Measurements from ENCODE around the gene DSCAML1.

Gene DSCAML1

GRCh38 chr11:117600234-117600783 lies 196.7 kb downstream of the DSCAML1 start:
- H3K4me3 ChIP-seq (replicated peaks; ENCODE audit: low read depth, low read length), result no peak overlapping the region
- TF ChIP-seq CTCF (IDR thresholded peaks at IDR 0.05; ENCODE audit: low read depth, low read length, missing control alignments), result no peak
- no peak for DNase-seq (ENCODE audit: extremely low read depth, low read depth)

GRCh38 chr11:117597071-117597470 lies 199.9 kb downstream of the DSCAML1 start:
- no peak for DNase-seq (ENCODE audit: extremely low read depth, low read depth)
- no peak overlapping the region for H3K4me3 ChIP-seq (replicated peaks; ENCODE audit: low read depth, low read length)
- TF ChIP-seq CTCF (IDR thresholded peaks at IDR 0.05; ENCODE audit: low read depth, low read length, missing control alignments), result no peak

GRCh38 chr11:117595440-117595839 lies 201.6 kb downstream of the DSCAML1 start:
- H3K4me3 ChIP-seq (replicated peaks; ENCODE audit: low read depth, low read length), result no peak overlapping the region
- no peak for TF ChIP-seq CTCF (IDR thresholded peaks at IDR 0.05; ENCODE audit: low read depth, low read length, missing control alignments)
- no peak for DNase-seq (ENCODE audit: extremely low read depth, low read depth)

- H3K4me3 ChIP-seq (replicated peaks; ENCODE audit: low read depth, low read length), result no peak overlapping the region
- no peak for TF ChIP-seq CTCF (IDR thresholded peaks at IDR 0.05; ENCODE audit: low read depth, low read length, missing control alignments)
- no peak for DNase-seq (ENCODE audit: extremely low read depth, low read depth)
Measured at GRCh38 chr11:117594721-117595120, 202.3 kb downstream of the DSCAML1 start.

GRCh38 chr11:117593065-117593464 lies 204.0 kb downstream of the DSCAML1 start:
- TF ChIP-seq CTCF (IDR thresholded peaks at IDR 0.05; ENCODE audit: low read depth, low read length, missing control alignments), result no peak
- DNase-seq (ENCODE audit: extremely low read depth, low read depth), result no peak

GRCh38 chr11:117591316-117592039 lies 205.5 kb downstream of the DSCAML1 start:
- no peak for DNase-seq (ENCODE audit: extremely low read depth, low read depth)
- TF ChIP-seq CTCF (IDR thresholded peaks at IDR 0.05; ENCODE audit: low read depth, low read length, missing control alignments), result no peak
- H3K4me3 ChIP-seq (replicated peaks; ENCODE audit: low read depth, low read length), result no peak overlapping the region

More at GRCh38 chr11:117593065-117593464, 204.0 kb downstream of the DSCAML1 start:
- no peak overlapping the region for H3K4me3 ChIP-seq (replicated peaks; ENCODE audit: low read depth, low read length)
